HCT116 (cell line): Measurements from ENCODE around the gene MSRB3. TPM values are rescaled to one million over a fixed set of nuclear protein-coding genes. Genes with fewer than 3 reads are reported as not detected.

ENCODE experiments used
- ATAC-seq: fragments of 200-7000 bp; cut with Tn5 transposase; 2 replicates; pipeline ENCODE4 v1.9.1; 2020; ENCODE audit warnings: mild to moderate bottlenecking, moderate library complexity
- BruUV-seq: library from RNA; stranded (reverse); fragments of 400-500 nt; replicated peaks from 2 replicates; lab custom pipeline; 2021; lab: Mats Ljungman, UMichigan
- CTCF ChIA-PET: fragments of 300-600 bp; sonication (Branson Sonifier 250); formaldehyde crosslinking; loops from one replicate; lab custom pipeline; 2021; ENCODE audit warnings: antibody characterized with exemption; lab: Charles Lee
- POLR2A ChIA-PET: fragments of 300-600, 350-600 bp; sonication (Branson Sonifier 250); formaldehyde crosslinking; loops from one replicate; lab custom pipeline; 2021; ENCODE audit warnings: antibody characterized with exemption; lab: Charles Lee
- RAD21 ChIA-PET, 2 experiments: fragments of 300-600 bp; sonication (Branson Sonifier 250); formaldehyde crosslinking; loops; one replicate each; lab custom pipeline; 2023; ENCODE audit warnings: low total read pairs in 2 of 2; ENCODE audit not compliant: uncharacterized antibody in 2 of 2, unreplicated experiment in 2 of 2, low non-redundant PET in 1 of 2; lab: Charles Lee
- DNase-seq: peaks from one replicate; pipeline ENCODE4 v3.0.0-alpha.2; 2010; ENCODE audit warnings: low read depth, low spot score
- H2AFZ ChIP-seq: fragments of 200-600 bp; shearing (Covaris generic), sonication (generic); 2 replicates; pipeline ENCODE4 v1.6.1; 2017; ENCODE audit warnings: low read depth, mixed run types, mixed read lengths, antibody characterized with exemption, low read length; ENCODE audit not compliant: poor library complexity, severe bottlenecking
- H3K27ac ChIP-seq: 2 replicates; pipeline ENCODE4 v1.5.1; 2012; ENCODE audit warnings: low read depth, low read length
- H3K27me3 ChIP-seq: fragments of 200-600 bp; sonication (generic); 2 replicates; pipeline ENCODE4 v1.6.1; 2016; ENCODE audit warnings: mixed run types, low read length, mixed read lengths; ENCODE audit not compliant: insufficient read depth
- H3K36me3 ChIP-seq, 2 experiments: fragments of 200-500 bp in 1 of 2; fragments of 200-600 bp in 1 of 2; sonication (Bioruptor generic) in 1 of 2; sonication (generic) in 1 of 2; 2 replicates each; pipeline versions ENCODE4 v1.5.1 to v1.6.1; 2014 to 2016; ENCODE audit warnings: low read length in 2 of 2, inconsistent platforms in 1 of 2, mixed read lengths in 1 of 2, mixed run types in 1 of 2; ENCODE audit not compliant: insufficient read depth in 2 of 2, control insufficient read depth in 1 of 2
- H3K4me1 ChIP-seq, 2 experiments: fragments of 200-600 bp in 1 of 2; sonication (generic) in 1 of 2; 2 replicates each; pipeline versions ENCODE4 v1.5.1 to v1.6.1; 2012 to 2017; ENCODE audit warnings: low read length in 2 of 2, inconsistent platforms in 1 of 2, mild to moderate bottlenecking in 1 of 2, mixed read lengths in 1 of 2, mixed run types in 1 of 2, moderate library complexity in 1 of 2; ENCODE audit not compliant: insufficient read depth in 2 of 2, control insufficient read depth in 1 of 2
- H3K4me2 ChIP-seq: fragments of 200-600 bp; sonication (generic); 2 replicates; pipeline ENCODE4 v1.6.1; 2017; ENCODE audit warnings: mixed run types, low read length, mixed read lengths
- H3K4me3 ChIP-seq, 2 experiments: fragments of 200-600 bp in 1 of 2; sonication (generic) in 1 of 2; replicated peaks in 1 of 2; 2 replicates each; pipeline ENCODE4 v1.5.1; 2011 to 2016; ENCODE audit warnings: low read length in 2 of 2, control low read depth in 1 of 2, low read depth in 1 of 2, mild to moderate bottlenecking in 1 of 2, mixed read lengths in 1 of 2, mixed run types in 1 of 2
- H3K79me2 ChIP-seq: fragments of 200-600 bp; sonication (generic); 2 replicates; pipeline ENCODE4 v1.6.1; 2017; ENCODE audit warnings: mild to moderate bottlenecking, mixed run types, low read length, moderate library complexity, mixed read lengths; ENCODE audit not compliant: insufficient read depth
- H3K9ac ChIP-seq: fragments of 200-600 bp; sonication (generic); 2 replicates; pipeline ENCODE4 v1.6.1; 2016; ENCODE audit warnings: low read length, mixed read lengths
- H3K9me2 ChIP-seq: fragments of 200-600 bp; sonication (generic), shearing (Covaris generic); 2 replicates; pipeline ENCODE4 v1.6.1; 2017; ENCODE audit warnings: mixed run types, mild to moderate bottlenecking, moderate library complexity; ENCODE audit not compliant: insufficient read depth
- H3K9me3 ChIP-seq, 2 experiments: fragments of 200-500 bp in 1 of 2; fragments of 200-600 bp in 1 of 2; sonication (Bioruptor generic) in 1 of 2; sonication (generic) in 1 of 2; 2 replicates each; pipeline ENCODE4 v1.6.1; 2014 to 2017; ENCODE audit warnings: low read length in 2 of 2, mixed read lengths in 2 of 2, inconsistent platforms in 1 of 2, low read depth in 1 of 2, mild to moderate bottlenecking in 1 of 2, mixed run types in 1 of 2, moderate library complexity in 1 of 2; ENCODE audit not compliant: control insufficient read depth in 1 of 2, insufficient read depth in 1 of 2
- H4K20me1 ChIP-seq: fragments of 200-600 bp; sonication (generic), shearing (Covaris generic); 2 replicates; pipeline ENCODE4 v1.6.1; 2017; ENCODE audit warnings: mixed run types, mild to moderate bottlenecking, moderate library complexity; ENCODE audit not compliant: insufficient read depth
- ELF1 ChIP-seq: IDR thresholded peaks from 2 replicates; pipeline ENCODE4 v1.6.1; 2012; ENCODE audit warnings: low read depth, borderline replicate concordance
- EZH2phosphoT487 ChIP-seq: fragments of 200-600 bp; IDR thresholded peaks from 2 replicates; pipeline ENCODE4 v1.6.1; 2018; ENCODE audit warnings: antibody characterized with exemption, borderline replicate concordance
- JUND ChIP-seq: IDR thresholded peaks from 2 replicates; pipeline ENCODE4 v1.6.1; 2012
- POLR2A ChIP-seq: IDR thresholded peaks from 2 replicates; pipeline ENCODE4 v1.7.0; 2011; ENCODE audit warnings: borderline replicate concordance; ENCODE audit not compliant: insufficient read depth, insufficient read length; ENCODE audit errors: extremely low read depth
- POLR2AphosphoS5 ChIP-seq: IDR thresholded peaks from 2 replicates; pipeline ENCODE4 v1.6.1; 2011; ENCODE audit warnings: mild to moderate bottlenecking, low read depth, low read length, moderate library complexity
- RAD21 ChIP-seq: IDR thresholded peaks from 2 replicates; pipeline ENCODE4 v1.6.1; 2012; ENCODE audit warnings: low read depth, mild to moderate bottlenecking
- SIN3A ChIP-seq: IDR thresholded peaks from 2 replicates; pipeline ENCODE4 v1.6.1; 2012; ENCODE audit warnings: low read depth
- ZFX ChIP-seq: fragments of 450-650 bp; IDR thresholded peaks from 2 replicates; pipeline ENCODE4 v1.6.1; 2017
- ZNF274 ChIP-seq: fragments of 200-500 bp; sonication (Bioruptor generic); IDR thresholded peaks from 2 replicates; pipeline ENCODE4 v1.6.1; 2014; ENCODE audit warnings: mild to moderate bottlenecking, low read depth, low read length, inconsistent platforms
- intact Hi-C: fragments of 100-400 bp; cut with micrococcal nuclease; formaldehyde crosslinking; loops from 2 replicates; pipeline ENCODE4 v1.10.0; 2022
- total RNA-seq: library from RNA; stranded (reverse); gene quantifications from one replicate; pipeline ENCODE4 v1.2.1, GENCODE V29; 2021; ENCODE audit not compliant: unreplicated experiment
- TF ChIP-seq, protein P1 (sequence below): IDR thresholded peaks from 2 replicates; pipeline ENCODE4 v1.6.1; 2011; ENCODE audit warnings: mild to moderate bottlenecking, low read length, moderate library complexity; ENCODE audit not compliant: insufficient replicate concordance; ENCODE audit errors: extremely low read depth
- TF ChIP-seq, protein P2 (sequence below): IDR thresholded peaks from 2 replicates; pipeline ENCODE4 v1.6.1; 2012; ENCODE audit warnings: low read depth
- TF ChIP-seq, protein P3 (sequence below): IDR thresholded peaks from 2 replicates; pipeline ENCODE4 v1.6.1; 2012

Gene MSRB3
- total RNA-seq, 1 experiment from 2014 or later, result 8.2 TPM

DNA sequence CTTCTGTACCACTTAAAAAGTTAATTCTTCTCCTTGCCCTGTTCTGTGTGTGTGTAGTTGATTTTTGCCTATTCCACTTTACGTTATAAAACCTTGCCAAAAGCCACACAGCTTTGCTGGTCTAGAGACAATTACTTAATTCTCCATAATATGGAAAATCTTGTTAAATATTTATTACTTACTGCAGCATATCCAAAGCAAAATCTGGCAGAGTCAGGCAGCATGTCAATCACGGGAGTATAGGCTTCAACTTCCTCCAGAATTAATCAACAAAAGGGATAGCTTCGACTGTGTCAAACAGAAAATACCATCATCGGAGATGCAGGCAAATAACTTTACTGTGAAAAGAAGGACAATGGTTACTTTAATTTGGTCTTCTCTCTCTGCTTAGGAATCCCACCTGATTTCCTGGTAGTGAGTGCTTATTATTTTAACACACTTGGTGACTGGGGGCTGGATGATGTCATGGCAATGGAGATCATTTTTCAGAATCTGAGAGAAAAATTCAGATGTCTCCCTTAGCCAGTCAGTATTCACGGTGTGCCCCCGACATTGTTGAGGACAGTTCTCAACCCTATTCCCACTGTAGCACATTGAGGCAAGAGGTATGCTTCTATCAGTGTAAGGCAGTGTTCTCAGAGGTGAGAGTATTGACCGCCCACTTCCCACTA, 3.7 kb upstream of the MSRB3 start:
- Histone ChIP-seq H3K4me2 (no peak overlapping the region), H3K36me3 (no peaks in the 10 kb centered on the region), H3K27me3 (no peaks in the 10 kb centered on the region), H3K4me1 (peaks cover 3 to 8% of the 10 kb centered on the region in 2 experiments; a peak in 2 of 4 replicates), H3K27ac (no peak overlapping the region), H3K79me2 (no peaks in the 10 kb centered on the region), H3K9ac (no peak overlapping the region), H3K9me3 (no peaks in the 10 kb centered on the region), H3K4me3 (no peak overlapping the region), H2AFZ (no peak overlapping the region), H4K20me1 (no peaks in the 10 kb centered on the region), H3K9me2 (0 out of 2 replicates have a peak, but pooled peaks cover 3% of the 10 kb centered on the region)
- ChIA-PET RAD21 (no interaction called here), POLR2A (no interaction called here), CTCF (no interaction called here)
- TF ChIP-seq ZNF274 (no peak), EZH2phosphoT487 (no peak), ELF1 (no peak), POLR2A (no peak), JUND (no peak), RAD21 (no peak), SIN3A (no peak), ZFX (no peak), POLR2AphosphoS5 (no peak)
- TF ChIP-seq, protein P1, sequence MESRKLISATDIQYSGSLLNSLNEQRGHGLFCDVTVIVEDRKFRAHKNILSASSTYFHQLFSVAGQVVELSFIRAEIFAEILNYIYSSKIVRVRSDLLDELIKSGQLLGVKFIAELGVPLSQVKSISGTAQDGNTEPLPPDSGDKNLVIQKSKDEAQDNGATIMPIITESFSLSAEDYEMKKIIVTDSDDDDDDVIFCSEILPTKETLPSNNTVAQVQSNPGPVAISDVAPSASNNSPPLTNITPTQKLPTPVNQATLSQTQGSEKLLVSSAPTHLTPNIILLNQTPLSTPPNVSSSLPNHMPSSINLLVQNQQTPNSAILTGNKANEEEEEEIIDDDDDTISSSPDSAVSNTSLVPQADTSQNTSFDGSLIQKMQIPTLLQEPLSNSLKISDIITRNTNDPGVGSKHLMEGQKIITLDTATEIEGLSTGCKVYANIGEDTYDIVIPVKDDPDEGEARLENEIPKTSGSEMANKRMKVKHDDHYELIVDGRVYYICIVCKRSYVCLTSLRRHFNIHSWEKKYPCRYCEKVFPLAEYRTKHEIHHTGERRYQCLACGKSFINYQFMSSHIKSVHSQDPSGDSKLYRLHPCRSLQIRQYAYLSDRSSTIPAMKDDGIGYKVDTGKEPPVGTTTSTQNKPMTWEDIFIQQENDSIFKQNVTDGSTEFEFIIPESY, result no peak
- TF ChIP-seq, protein P2, sequence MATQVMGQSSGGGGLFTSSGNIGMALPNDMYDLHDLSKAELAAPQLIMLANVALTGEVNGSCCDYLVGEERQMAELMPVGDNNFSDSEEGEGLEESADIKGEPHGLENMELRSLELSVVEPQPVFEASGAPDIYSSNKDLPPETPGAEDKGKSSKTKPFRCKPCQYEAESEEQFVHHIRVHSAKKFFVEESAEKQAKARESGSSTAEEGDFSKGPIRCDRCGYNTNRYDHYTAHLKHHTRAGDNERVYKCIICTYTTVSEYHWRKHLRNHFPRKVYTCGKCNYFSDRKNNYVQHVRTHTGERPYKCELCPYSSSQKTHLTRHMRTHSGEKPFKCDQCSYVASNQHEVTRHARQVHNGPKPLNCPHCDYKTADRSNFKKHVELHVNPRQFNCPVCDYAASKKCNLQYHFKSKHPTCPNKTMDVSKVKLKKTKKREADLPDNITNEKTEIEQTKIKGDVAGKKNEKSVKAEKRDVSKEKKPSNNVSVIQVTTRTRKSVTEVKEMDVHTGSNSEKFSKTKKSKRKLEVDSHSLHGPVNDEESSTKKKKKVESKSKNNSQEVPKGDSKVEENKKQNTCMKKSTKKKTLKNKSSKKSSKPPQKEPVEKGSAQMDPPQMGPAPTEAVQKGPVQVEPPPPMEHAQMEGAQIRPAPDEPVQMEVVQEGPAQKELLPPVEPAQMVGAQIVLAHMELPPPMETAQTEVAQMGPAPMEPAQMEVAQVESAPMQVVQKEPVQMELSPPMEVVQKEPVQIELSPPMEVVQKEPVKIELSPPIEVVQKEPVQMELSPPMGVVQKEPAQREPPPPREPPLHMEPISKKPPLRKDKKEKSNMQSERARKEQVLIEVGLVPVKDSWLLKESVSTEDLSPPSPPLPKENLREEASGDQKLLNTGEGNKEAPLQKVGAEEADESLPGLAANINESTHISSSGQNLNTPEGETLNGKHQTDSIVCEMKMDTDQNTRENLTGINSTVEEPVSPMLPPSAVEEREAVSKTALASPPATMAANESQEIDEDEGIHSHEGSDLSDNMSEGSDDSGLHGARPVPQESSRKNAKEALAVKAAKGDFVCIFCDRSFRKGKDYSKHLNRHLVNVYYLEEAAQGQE, result no peak
- TF ChIP-seq, protein P3, sequence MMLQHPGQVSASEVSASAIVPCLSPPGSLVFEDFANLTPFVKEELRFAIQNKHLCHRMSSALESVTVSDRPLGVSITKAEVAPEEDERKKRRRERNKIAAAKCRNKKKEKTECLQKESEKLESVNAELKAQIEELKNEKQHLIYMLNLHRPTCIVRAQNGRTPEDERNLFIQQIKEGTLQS, result no peak
- BruUV-seq, result no TSS peak
- no peak for ATAC-seq
- intact Hi-C loops, result no loop called here
- DNase-seq, result no peak
